GM06990 (cell line): ENCODE measurements around the gene PSAP.

Source experiments
- DNase-seq: peaks from one replicate; pipeline ENCODE4 v3.0.0-alpha.2; 2011; ENCODE audit not compliant: insufficient read length; ENCODE audit errors: extremely low read depth
- H3K27me3 ChIP-seq: replicated peaks from 2 replicates; pipeline ENCODE4 v1.6.0; 2011; ENCODE audit warnings: low read length; ENCODE audit not compliant: control insufficient read depth, insufficient read depth
- H3K36me3 ChIP-seq: 2 replicates; pipeline ENCODE4 v1.5.1; 2011; ENCODE audit warnings: low read length; ENCODE audit not compliant: control insufficient read depth, insufficient read depth
- H3K4me3 ChIP-seq: replicated peaks from 2 replicates; pipeline ENCODE4 v1.5.1; 2011; ENCODE audit warnings: low read depth, mild to moderate bottlenecking, control low read depth, low read length
- CTCF ChIP-seq: IDR thresholded peaks from 2 replicates; pipeline ENCODE4 v1.5.1; 2011; ENCODE audit warnings: low read length, control low read depth, mild to moderate bottlenecking, inconsistent platforms; ENCODE audit not compliant: insufficient read depth, poor library complexity, severe bottlenecking

The PSAP gene

GRCh38 chr10:71807557-71808510 lies 43.2 kb downstream of the PSAP start:
- DNase-seq: no peak
- H3K36me3 ChIP-seq: no peaks in the 10 kb centered on the region; the same call in 1 of the 2 replicates
- H3K27me3 ChIP-seq: no peaks in the 10 kb centered on the region
- TF ChIP-seq CTCF: no peak
- no peak overlapping the region for H3K4me3 ChIP-seq

GRCh38 chr10:71806704-71807556 lies 44.1 kb downstream of the PSAP start:
- no peak overlapping the region for H3K4me3 ChIP-seq
- DNase-seq: no peak
- no peak for TF ChIP-seq CTCF
- no peaks in the 10 kb centered on the region for H3K27me3 ChIP-seq
- no peaks in the 10 kb centered on the region for H3K36me3 ChIP-seq

DNA sequence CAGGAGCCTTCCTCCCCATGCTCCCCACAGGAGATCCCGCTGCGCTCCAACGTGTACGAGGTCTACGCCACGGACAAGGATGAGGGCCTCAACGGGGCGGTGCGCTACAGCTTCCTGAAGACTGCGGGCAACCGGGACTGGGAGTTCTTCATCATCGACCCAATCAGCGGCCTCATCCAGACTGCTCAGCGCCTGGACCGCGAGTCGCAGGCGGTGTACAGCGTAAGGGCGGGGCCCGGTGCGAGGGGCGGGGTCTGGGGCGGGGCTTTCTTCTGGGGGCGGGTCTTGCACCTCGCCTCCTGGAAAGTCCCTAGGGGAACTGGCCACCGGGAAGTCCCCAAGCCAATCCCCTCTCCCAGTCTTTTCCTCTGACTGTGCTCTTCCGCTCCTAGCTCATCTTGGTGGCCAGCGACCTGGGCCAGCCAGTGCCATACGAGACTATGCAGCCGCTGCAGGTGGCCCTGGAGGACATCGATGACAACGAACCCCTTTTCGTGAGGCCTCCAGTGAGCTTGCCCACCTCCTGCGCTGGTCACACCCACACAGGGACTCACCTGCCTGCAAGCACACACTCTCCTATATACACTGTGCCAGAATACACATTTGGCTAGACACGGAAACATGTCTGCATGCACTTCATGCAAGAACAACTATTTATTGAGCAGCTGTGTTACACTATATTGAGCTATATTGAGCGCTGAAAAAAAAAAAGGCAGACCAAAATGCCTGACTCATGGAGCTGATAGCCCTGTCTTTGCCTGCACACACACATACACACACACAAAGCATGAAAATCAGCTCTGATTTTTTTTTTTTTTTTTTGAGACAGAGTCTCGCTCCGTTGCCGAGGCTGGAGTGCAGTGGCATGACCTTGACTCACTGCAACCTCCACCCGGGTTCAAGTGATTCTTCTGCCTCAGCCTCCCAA lies 45.0 kb downstream of the PSAP start:
- no peaks in the 10 kb centered on the region for H3K36me3 ChIP-seq
- no peak overlapping the region for H3K4me3 ChIP-seq
- no peak for DNase-seq
- no peak for TF ChIP-seq CTCF
- H3K27me3 ChIP-seq: no peaks in the 10 kb centered on the region

DNA sequence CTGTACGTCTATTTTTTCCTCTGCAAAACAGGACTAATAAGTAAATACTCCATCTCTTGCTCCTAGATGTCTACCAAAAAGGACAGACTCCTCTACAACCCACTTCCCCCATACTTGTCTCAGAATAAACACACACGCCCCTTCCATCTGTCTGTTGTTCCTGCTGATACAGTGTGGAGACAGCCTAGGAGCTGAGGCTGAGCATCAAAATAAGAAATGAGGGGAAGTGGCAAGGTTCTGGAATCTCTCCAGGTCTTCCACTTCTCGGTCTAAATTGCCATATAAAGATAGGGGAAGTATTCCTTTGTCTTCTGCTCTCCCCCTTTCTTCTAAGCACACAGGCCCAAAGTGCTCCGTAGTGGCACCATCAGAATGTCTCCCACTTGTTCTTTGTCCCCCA lies 47.0 kb downstream of the PSAP start:
- no peaks in the 10 kb centered on the region for H3K36me3 ChIP-seq
- H3K4me3 ChIP-seq: no peak overlapping the region
- DNase-seq: no peak
- H3K27me3 ChIP-seq: no peaks in the 10 kb centered on the region
- TF ChIP-seq CTCF: no peak
